ENCODE data around the gene ZNF526.
"Not testable (repeated sequence)": the region's sequence is repeated elsewhere in the genome, so short reads cannot be mapped to it uniquely, and the experiment has no call there.

Gene ZNF526

DNA sequence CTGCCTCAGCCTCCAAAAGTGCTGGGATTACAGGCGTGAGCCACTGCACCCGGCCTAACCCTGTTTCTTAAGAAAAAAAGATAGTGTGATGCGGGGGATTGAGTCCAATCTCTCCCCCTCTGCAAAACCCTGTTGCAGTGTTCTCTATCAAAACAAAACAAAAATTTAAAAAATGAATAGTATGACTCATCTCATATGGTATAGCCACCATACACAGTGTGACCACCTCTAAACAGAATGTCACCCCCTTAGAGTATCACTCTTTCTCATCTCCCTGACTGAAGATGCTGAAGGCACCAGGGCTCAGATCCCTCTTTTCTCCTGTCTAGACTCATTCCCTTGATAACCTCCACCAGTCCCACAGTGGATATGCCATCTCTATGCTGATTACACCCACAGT is 41.7 kb downstream of the ZNF526 start:
- Histone ChIP-seq H3K36me3 (ENCODE audit: insufficient read depth, insufficient read length, low read length) (no peaks in the 10 kb centered on the region), H3K27me3 (ENCODE audit: insufficient read depth, insufficient read length) (peaks cover 5% of the 10 kb centered on the region), H3K4me3 (ENCODE audit: insufficient read length, low read depth) (no peak overlapping the region), H3K9ac (ENCODE audit: insufficient read length, low read depth) (no peak overlapping the region), H3K9me3 (ENCODE audit: insufficient read depth, low read length) (no peaks in the 10 kb centered on the region), H3K4me1 (ENCODE audit: insufficient read depth, insufficient read length) (no peaks in the 10 kb centered on the region)
- DNase-seq (ENCODE audit: low read depth, low spot score): no peak
- TF ChIP-seq ZNF274 (IDR thresholded peaks at IDR 0.05; ENCODE audit: low read depth, low read length) (no peak), SUZ12 (IDR thresholded peaks at IDR 0.05; ENCODE audit: extremely low read depth, insufficient read depth, insufficient read length) (no peak), YY1 (IDR thresholded peaks at IDR 0.05; ENCODE audit: insufficient read depth, insufficient read length) (no peak)

DNA sequence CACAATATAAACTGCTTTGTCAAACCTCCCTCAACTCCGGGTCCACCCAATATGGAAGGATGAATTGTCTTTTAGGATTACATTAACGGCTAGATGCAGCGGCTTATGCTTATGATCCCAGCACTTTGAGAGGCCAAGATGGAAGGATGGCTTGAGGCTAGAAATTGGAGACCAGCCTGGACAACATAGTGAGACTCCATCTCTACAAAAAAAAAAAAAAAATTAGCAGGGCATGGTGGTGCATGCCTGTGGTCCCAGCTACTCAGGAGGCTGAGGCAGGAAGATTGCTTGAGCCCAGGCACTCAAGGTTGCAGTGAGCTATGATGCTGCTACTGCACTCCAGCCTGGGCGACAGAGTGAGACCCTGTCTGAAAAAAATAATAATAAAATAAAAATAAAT is 46.0 kb downstream of the ZNF526 start:
- not testable (repeated sequence) for H3K27me3 ChIP-seq (ENCODE audit: insufficient read depth, insufficient read length)

DNA sequence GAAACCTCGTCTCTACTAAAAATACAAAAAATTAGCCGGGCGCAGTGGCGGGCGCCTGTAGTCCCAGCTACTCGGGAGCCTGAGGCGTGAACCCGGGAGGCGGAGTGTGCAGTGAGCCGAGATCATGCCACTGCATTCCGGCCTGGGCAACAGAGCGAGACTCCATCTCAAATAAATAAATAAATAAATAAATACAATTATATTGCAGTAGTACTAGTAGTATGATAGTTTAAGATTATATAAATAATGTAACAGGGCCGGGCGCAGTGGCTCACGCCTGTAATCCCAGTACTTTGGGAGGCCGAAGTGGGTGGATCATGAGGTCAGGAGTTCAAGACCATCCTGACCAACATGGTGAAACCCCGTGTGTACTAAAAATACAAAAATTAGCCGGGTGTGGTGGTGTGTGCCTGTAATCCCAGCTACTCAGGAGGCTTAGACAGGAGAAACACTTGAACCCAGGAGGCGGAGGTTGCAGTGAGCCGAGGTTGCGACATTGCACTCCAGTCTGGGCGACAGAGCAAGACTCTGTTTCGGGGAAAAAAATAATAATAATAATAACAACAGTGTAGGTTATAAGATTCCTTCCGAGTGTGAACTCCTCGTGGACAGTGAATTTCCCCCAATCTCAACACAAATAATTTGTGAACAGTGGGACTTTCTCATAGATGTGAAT is 47.0 kb downstream of the ZNF526 start:
- H3K9me3 ChIP-seq (ENCODE audit: insufficient read depth, low read length); H3K9ac ChIP-seq (ENCODE audit: insufficient read length, low read depth); H3K27me3 ChIP-seq (ENCODE audit: insufficient read depth, insufficient read length); H3K4me3 ChIP-seq (ENCODE audit: insufficient read length, low read depth); H3K4me1 ChIP-seq (ENCODE audit: insufficient read depth, insufficient read length); DNase-seq (ENCODE audit: low read depth, low spot score): not testable (repeated sequence)
- H3K36me3 ChIP-seq (ENCODE audit: insufficient read depth, insufficient read length, low read length): peaks cover 10% of the 10 kb centered on the region

More for the DNA sequence above, 46.0 kb downstream of the ZNF526 start:
- not testable (repeated sequence) for DNase-seq (ENCODE audit: low read depth, low spot score); H3K36me3 ChIP-seq (ENCODE audit: insufficient read depth, insufficient read length, low read length); H3K4me3 ChIP-seq (ENCODE audit: insufficient read length, low read depth); H3K4me1 ChIP-seq (ENCODE audit: insufficient read depth, insufficient read length); H3K9ac ChIP-seq (ENCODE audit: insufficient read length, low read depth); H3K9me3 ChIP-seq (ENCODE audit: insufficient read depth, low read length)

DNA sequence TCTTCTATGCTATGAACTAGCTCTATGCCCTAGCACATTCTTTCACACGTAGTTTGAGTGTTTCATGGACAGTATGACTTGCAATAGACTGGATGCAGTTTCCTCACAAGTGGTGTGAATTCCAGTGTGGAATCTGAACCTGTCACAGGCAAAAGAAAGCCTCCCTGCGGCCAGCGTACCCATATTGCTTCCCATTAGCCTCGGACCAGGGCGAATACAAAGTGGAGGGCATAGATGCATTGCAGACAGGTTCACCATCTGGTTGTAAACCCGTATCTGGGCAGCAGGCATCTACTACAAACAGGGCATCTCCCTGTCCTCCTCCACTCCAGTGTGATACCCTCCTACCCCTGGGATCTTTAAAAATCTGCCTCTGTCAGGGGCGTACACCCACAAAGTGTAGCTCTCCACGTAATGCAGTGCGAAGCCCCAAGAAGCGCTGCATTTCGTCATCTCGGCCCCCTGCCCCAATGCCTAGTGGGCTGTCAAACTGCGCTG is 47.6 kb downstream of the ZNF526 start:
- no peak for DNase-seq (ENCODE audit: low read depth, low spot score)
- no peaks in the 10 kb centered on the region for H3K27me3 ChIP-seq (ENCODE audit: insufficient read depth, insufficient read length)
- H3K4me3 ChIP-seq (ENCODE audit: insufficient read length, low read depth): peak overlapping the region; percentile 63
- H3K9me3 ChIP-seq (ENCODE audit: insufficient read depth, low read length): no peaks in the 10 kb centered on the region
- TF ChIP-seq SUZ12 (IDR thresholded peaks at IDR 0.05; ENCODE audit: extremely low read depth, insufficient read depth, insufficient read length) (no peak), ZNF274 (IDR thresholded peaks at IDR 0.05; ENCODE audit: low read depth, low read length) (no peak)
- peaks cover 16% of the 10 kb centered on the region for H3K36me3 ChIP-seq (ENCODE audit: insufficient read depth, insufficient read length, low read length)
- peak overlapping the region; percentile 80 for H3K9ac ChIP-seq (ENCODE audit: insufficient read length, low read depth)
- peaks cover 2% of the 10 kb centered on the region for H3K4me1 ChIP-seq (ENCODE audit: insufficient read depth, insufficient read length)

DNA sequence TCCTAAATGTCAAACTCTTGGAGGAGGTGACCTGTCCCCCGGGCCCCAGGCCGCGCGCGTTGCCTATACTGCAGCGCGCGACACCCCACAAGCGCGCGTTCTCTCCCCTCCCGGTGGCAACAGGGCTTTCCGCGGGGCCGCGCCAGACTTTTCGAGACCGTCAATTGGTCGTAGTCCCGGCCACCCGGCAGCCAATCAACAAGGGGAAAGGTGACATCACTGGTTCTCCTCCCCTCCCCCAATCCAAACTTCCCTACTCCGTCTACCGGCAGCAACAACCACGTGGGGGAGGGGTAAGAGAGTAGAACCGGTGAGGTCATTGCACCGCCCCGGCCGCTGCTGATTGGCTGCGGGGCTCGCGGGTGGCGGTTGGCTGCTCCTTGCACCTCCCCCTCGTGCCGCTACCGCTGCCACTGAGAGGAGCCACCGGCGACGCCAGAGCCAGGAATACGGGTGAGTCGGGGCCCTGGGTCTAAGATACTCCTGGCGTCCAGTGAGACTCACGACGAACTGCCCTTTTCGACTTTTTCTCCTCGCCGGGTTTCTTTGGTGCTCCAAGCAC is 48.1 kb downstream of the ZNF526 start:
- peaks cover 20% of the 10 kb centered on the region for H3K36me3 ChIP-seq (ENCODE audit: insufficient read depth, insufficient read length, low read length)
- no peaks in the 10 kb centered on the region for H3K9me3 ChIP-seq (ENCODE audit: insufficient read depth, low read length)
- peak; percentile 96 for DNase-seq (ENCODE audit: low read depth, low spot score)
- peak overlapping the region; percentile 90 for H3K9ac ChIP-seq (ENCODE audit: insufficient read length, low read depth)
- H3K4me1 ChIP-seq (ENCODE audit: insufficient read depth, insufficient read length): peaks cover 2% of the 10 kb centered on the region
- no peaks in the 10 kb centered on the region for H3K27me3 ChIP-seq (ENCODE audit: insufficient read depth, insufficient read length)
- TF ChIP-seq YY1 (IDR thresholded peaks at IDR 0.05; ENCODE audit: insufficient read depth, insufficient read length) (no peak), SUZ12 (IDR thresholded peaks at IDR 0.05; ENCODE audit: extremely low read depth, insufficient read depth, insufficient read length) (no peak)
- H3K4me3 ChIP-seq (ENCODE audit: insufficient read length, low read depth): peak overlapping the region; percentile 88

DNA sequence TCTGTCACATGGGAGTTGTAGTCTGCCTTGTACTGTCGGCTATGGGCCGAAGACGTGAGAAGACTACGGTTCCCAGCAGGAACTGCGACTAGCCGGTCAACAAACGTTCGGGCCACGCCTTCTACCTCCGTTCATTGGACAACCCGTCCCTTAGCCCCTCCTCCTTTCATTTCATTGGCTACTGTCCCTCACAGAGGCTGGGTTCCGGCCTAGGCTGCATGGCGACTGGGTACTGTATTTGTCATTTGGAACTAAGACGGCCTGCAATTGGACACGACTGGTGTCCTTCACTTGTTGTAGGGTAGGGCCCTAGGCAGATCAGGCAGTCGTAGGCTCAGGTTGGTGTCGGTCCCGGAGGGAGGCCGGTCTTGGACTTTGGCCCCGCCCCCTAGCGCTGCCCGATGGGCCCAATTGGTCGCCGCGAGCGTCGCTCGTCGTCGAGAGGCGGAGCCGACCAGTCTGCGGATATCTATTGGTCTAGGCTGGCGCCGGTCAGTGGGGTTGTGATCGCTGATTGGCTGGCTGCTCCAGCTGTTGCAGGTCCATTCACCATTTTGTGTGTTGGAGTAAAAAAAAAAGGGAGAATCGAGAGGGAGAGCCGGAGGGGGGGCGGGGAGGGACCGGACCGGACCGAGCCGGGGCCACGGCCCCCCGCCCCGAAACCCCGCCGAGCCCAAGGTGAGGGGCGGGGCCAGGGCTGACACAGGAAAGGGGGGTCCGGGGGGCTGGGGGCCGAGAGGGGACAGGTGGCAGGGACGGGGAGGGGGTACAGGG is 48.8 kb downstream of the ZNF526 start, which contains the start of gene CIC:
TSS of gene CIC (plus strand) at position 549 of the 774 bp plus-strand sequence. CDS start 2,532 bp downstream, outside the sequence.
- DNase-seq (ENCODE audit: low read depth, low spot score): peak; percentile 97
- no peak for TF ChIP-seq SUZ12 (IDR thresholded peaks at IDR 0.05; ENCODE audit: extremely low read depth, insufficient read depth, insufficient read length)
- H3K9me3 ChIP-seq (ENCODE audit: insufficient read depth, low read length): no peaks in the 10 kb centered on the region
- H3K27me3 ChIP-seq (ENCODE audit: insufficient read depth, insufficient read length): no peaks in the 10 kb centered on the region
- H3K4me1 ChIP-seq (ENCODE audit: insufficient read depth, insufficient read length): peaks cover 2% of the 10 kb centered on the region
- H3K4me3 ChIP-seq (ENCODE audit: insufficient read length, low read depth): peak within 1 kb of the TSS; percentile 88
- peak within 1 kb of the TSS; percentile 90 for H3K9ac ChIP-seq (ENCODE audit: insufficient read length, low read depth)
- peaks cover 26% of the 10 kb centered on the region for H3K36me3 ChIP-seq (ENCODE audit: insufficient read depth, insufficient read length, low read length)

DNA sequence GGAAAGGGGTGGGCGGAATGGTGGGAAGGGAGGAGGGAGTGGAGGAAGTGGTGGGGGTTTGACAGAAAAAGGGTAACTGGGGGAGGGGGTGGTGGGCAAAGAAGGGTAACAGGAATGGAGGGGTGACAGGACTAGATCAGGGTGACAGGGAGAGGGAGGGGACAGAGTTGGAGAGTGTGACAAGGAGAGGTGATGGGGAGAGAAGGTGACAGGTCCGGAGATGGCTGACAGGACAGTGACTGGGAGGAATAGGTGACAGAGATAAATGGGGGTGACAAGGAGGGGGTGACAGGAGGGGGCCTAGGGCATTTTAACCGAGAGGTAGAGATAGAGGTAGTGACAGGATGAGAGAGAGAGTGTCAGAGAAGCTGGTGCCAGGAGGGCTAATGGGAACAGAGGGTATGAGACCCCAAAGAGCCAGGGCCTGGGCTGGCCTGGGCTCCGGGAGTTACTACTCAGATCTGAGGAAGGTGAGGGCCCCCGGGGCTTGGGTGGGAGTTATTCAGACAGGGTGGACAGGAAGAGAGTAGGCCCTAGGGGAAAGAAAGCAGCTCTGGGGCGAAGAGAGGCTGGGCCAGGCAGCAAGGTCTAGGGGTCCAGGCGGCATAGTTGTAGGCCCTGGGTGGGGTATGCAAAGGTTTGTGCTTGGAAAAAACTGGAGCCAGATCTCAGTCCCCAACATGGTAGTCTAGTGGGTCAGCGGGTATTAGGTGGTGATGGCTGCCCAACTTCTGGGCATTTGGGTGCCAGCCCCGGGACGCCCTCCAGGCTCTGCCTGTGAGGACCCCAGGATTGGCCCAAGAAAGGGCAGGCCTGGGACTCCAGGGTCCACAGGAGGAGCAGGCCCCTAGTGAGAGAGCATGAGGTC is 49.6 kb downstream of the ZNF526 start:
- Histone ChIP-seq H3K27me3 (ENCODE audit: insufficient read depth, insufficient read length) (no peaks in the 10 kb centered on the region), H3K4me1 (ENCODE audit: insufficient read depth, insufficient read length) (peaks cover 2% of the 10 kb centered on the region), H3K4me3 (ENCODE audit: insufficient read length, low read depth) (peak overlapping the region; percentile 36), H3K9ac (ENCODE audit: insufficient read length, low read depth) (peak overlapping the region; percentile 61), H3K9me3 (ENCODE audit: insufficient read depth, low read length) (no peaks in the 10 kb centered on the region), H3K36me3 (ENCODE audit: insufficient read depth, insufficient read length, low read length) (peaks cover 31% of the 10 kb centered on the region)
- TF ChIP-seq ZNF274 (IDR thresholded peaks at IDR 0.05; ENCODE audit: low read depth, low read length) (no peak), SUZ12 (IDR thresholded peaks at IDR 0.05; ENCODE audit: extremely low read depth, insufficient read depth, insufficient read length) (no peak)
- DNase-seq (ENCODE audit: low read depth, low spot score): no peak

Measured in NT2/D1 (cell line).